GM10266 (cell line): ENCODE results near the gene IL12RB2.

ENCODE experiments used
- DNase-seq: peaks from one replicate; pipeline ENCODE4 v3.0.0; 2012; ENCODE audit errors: extremely low spot score
- TF ChIP-seq, protein P1 (sequence below): IDR thresholded peaks from 2 replicates; pipeline ENCODE4 v1.5.1; 2012; ENCODE audit warnings: mild to moderate bottlenecking, low read depth; ENCODE audit not compliant: control insufficient read depth, insufficient read depth; ENCODE audit errors: missing control alignments

The IL12RB2 gene

DNA sequence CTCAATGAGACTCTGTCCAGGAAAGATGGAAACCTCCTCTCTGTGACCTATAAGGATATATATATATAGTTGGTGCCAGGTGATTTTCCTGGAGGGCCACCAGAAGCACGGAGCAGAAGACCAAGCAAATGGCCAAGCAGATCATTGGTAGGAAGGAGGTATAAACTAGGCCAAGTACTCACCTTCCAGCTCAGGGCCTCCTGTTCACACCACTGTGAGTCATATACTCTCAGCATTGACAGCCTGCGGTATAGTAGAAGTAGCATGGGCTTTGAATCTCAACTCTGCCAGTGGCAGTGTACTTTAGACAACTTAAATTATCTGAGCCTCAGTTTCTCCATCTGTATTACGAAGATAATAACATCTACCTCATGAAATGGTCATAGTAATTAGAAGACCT, 15.4 kb downstream of the IL12RB2 start:
- no peak for DNase-seq
- TF ChIP-seq, protein P1, sequence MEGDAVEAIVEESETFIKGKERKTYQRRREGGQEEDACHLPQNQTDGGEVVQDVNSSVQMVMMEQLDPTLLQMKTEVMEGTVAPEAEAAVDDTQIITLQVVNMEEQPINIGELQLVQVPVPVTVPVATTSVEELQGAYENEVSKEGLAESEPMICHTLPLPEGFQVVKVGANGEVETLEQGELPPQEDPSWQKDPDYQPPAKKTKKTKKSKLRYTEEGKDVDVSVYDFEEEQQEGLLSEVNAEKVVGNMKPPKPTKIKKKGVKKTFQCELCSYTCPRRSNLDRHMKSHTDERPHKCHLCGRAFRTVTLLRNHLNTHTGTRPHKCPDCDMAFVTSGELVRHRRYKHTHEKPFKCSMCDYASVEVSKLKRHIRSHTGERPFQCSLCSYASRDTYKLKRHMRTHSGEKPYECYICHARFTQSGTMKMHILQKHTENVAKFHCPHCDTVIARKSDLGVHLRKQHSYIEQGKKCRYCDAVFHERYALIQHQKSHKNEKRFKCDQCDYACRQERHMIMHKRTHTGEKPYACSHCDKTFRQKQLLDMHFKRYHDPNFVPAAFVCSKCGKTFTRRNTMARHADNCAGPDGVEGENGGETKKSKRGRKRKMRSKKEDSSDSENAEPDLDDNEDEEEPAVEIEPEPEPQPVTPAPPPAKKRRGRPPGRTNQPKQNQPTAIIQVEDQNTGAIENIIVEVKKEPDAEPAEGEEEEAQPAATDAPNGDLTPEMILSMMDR = no peak

GRCh38 chr1:67324068-67324467, 16.4 kb downstream of the IL12RB2 start:
- TF ChIP-seq, protein P1 = no peak

GRCh38 chr1:67327864-67328466, 20.3 kb downstream of the IL12RB2 start:
- no peak for DNase-seq
- TF ChIP-seq, protein P1 = no peak

More at GRCh38 chr1:67324068-67324467, 16.4 kb downstream of the IL12RB2 start:
- no peak for DNase-seq

GRCh38 chr1:67332653-67333529, 25.2 kb downstream of the IL12RB2 start:
- peak; percentile 62 for DNase-seq
- TF ChIP-seq, protein P1 = no peak

DNA sequence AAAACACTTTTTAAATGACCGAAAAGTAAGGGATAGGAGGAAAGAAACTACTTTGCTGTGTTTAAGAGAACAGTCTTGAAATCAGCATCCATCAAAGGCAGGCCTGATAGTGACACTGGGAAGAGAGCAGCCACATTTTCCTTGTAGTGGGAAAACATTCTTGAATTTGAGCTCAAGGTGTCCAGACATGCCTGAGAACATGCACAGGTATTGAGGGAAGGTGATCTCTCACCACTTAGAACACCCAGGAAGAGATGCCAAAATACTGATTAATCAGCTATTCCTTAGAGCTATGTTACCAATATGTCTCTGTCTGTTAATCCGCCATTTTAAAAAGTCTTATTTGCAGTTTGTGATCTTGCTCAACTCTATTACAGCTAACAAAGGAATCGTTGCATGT, 25.9 kb downstream of the IL12RB2 start:
- TF ChIP-seq, protein P1 = no peak
- no peak for DNase-seq

- TF ChIP-seq, protein P1 = no peak
- no peak for DNase-seq
These were observed 27.7 kb downstream of the IL12RB2 start for GRCh38 chr1:67335411-67335810.

DNA sequence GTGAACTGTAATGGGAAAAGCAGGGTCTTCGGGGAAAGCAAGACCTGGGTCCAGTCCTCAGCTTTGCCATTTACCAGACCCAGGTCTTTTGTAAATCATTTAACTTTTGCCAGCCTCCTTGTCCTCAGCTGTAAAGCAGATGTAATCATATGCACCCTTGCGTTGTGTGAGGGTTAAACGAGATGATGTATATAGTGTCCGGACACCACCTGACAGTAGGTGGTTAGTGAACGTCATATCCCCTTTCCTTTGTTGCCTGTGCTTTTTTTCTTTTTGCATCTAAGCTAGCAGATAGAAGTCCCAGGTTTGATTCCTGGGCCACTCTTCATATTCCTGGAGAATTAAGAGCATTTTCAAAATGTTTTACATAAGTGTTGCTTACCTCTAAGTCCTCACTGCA, 28.5 kb downstream of the IL12RB2 start:
- TF ChIP-seq, protein P1 = no peak
- no peak for DNase-seq
